ENCODE measurements around the gene PPP1R37. TPM values are rescaled to one million over a fixed set of nuclear protein-coding genes. Genes with fewer than 3 reads are reported as not detected.

PPP1R37 gene
- total and polyA plus RNA-seq, 4 donors, result 19.2 to 39.7 (median 25.9) TPM

- Histone ChIP-seq H3K9me3 (ENCODE audit: control insufficient read depth in 4 of 4, insufficient read depth in 3 of 4, low read length in 3 of 4) (no peaks in the 10 kb centered on the region), H3K36me3 (ENCODE audit: control insufficient read depth in 4 of 4, insufficient read depth in 4 of 4, low read length in 4 of 4) (peaks cover 0 to 57% (median 17%) of the 10 kb centered on the region in 4 donors), H3K4me3 (no peak overlapping the region), H3K4me1 (ENCODE audit: control insufficient read depth in 5 of 5, insufficient read depth in 5 of 5, low read length in 5 of 5) (no peaks in the 10 kb centered on the region), H3K9ac (ENCODE audit: insufficient read depth in 1 of 2, low read length in 2 of 2) (no peak overlapping the region), H3K27ac (ENCODE audit: low read depth in 1 of 2, low read length in 1 of 2) (no peak overlapping the region), H3K27me3 (ENCODE audit: control insufficient read depth in 3 of 3, insufficient read depth in 3 of 3, low read length in 2 of 3) (no peaks in the 10 kb centered on the region)
- DNase-seq, result no peak
- ATAC-seq (ENCODE audit: insufficient read depth, low FRiP score), result no peak
- 95 to 97% methylated on average over 39 to 54 of the region's 54 CpGs for WGBS, 2 donors
- TF ChIP-seq CTCF (IDR thresholded peaks at IDR 0.05; ENCODE audit: control extremely low read depth, extremely low read depth), result no peak
These were observed 52.6 kb downstream of the PPP1R37 start for GRCh38 chr19:45145270-45146189.

GRCh38 chr19:45146251-45146650, 53.3 kb downstream of the PPP1R37 start:
- DNase-seq, result no peak
- no peak overlapping the region for H3K4me3 ChIP-seq
- TF ChIP-seq CTCF (IDR thresholded peaks at IDR 0.05; ENCODE audit: control extremely low read depth, extremely low read depth), result no peak

GRCh38 chr19:45146741-45147205, 53.8 kb downstream of the PPP1R37 start:
- H3K4me1 ChIP-seq (ENCODE audit: control insufficient read depth in 5 of 5, insufficient read depth in 5 of 5, low read length in 5 of 5), result peaks cover 0 to 3% (median 0%) of the 10 kb centered on the region in 5 donors
- H3K9ac ChIP-seq (ENCODE audit: insufficient read depth in 1 of 2, low read length in 2 of 2), result no peak overlapping the region
- peaks cover 0 to 7% (median 4%) of the 10 kb centered on the region in 3 donors for H3K27me3 ChIP-seq (ENCODE audit: control insufficient read depth in 3 of 3, insufficient read depth in 3 of 3, low read length in 2 of 3)
- no peak overlapping the region for H3K4me3 ChIP-seq
- no peak for TF ChIP-seq CTCF (IDR thresholded peaks at IDR 0.05; ENCODE audit: control extremely low read depth, extremely low read depth)
- no peaks in the 10 kb centered on the region for H3K9me3 ChIP-seq (ENCODE audit: control insufficient read depth in 4 of 4, insufficient read depth in 3 of 4, low read length in 3 of 4)
- no peak overlapping the region for H3K27ac ChIP-seq (ENCODE audit: low read depth in 1 of 2, low read length in 1 of 2)
- no peak for ATAC-seq (ENCODE audit: insufficient read depth, low FRiP score)
- DNase-seq, result no peak
- peaks cover 0 to 46% (median 13%) of the 10 kb centered on the region in 4 donors for H3K36me3 ChIP-seq (ENCODE audit: control insufficient read depth in 4 of 4, insufficient read depth in 4 of 4, low read length in 4 of 4)
- WGBS, 2 donors, result 94% methylated on average over 18 of the region's 18 CpGs

More at GRCh38 chr19:45146251-45146650, 53.3 kb downstream of the PPP1R37 start:
- peaks cover 0 to 2% (median 0%) of the 10 kb centered on the region in 3 donors for H3K27me3 ChIP-seq (ENCODE audit: control insufficient read depth in 3 of 3, insufficient read depth in 3 of 3, low read length in 2 of 3)
- H3K4me1 ChIP-seq (ENCODE audit: control insufficient read depth in 5 of 5, insufficient read depth in 5 of 5, low read length in 5 of 5), result no peaks in the 10 kb centered on the region
- 79 to 85% methylated on average over 13 of the region's 13 CpGs for WGBS, 2 donors
- peaks cover 0 to 50% (median 15%) of the 10 kb centered on the region in 4 donors for H3K36me3 ChIP-seq (ENCODE audit: control insufficient read depth in 4 of 4, insufficient read depth in 4 of 4, low read length in 4 of 4)
- no peak for ATAC-seq (ENCODE audit: insufficient read depth, low FRiP score)
- H3K27ac ChIP-seq (ENCODE audit: low read depth in 1 of 2, low read length in 1 of 2), result no peak overlapping the region
- no peak overlapping the region for H3K9ac ChIP-seq (ENCODE audit: insufficient read depth in 1 of 2, low read length in 2 of 2)
- H3K9me3 ChIP-seq (ENCODE audit: control insufficient read depth in 4 of 4, insufficient read depth in 3 of 4, low read length in 3 of 4), result no peaks in the 10 kb centered on the region
